ENCODE measurements around the gene NAALADL2.

DNA sequence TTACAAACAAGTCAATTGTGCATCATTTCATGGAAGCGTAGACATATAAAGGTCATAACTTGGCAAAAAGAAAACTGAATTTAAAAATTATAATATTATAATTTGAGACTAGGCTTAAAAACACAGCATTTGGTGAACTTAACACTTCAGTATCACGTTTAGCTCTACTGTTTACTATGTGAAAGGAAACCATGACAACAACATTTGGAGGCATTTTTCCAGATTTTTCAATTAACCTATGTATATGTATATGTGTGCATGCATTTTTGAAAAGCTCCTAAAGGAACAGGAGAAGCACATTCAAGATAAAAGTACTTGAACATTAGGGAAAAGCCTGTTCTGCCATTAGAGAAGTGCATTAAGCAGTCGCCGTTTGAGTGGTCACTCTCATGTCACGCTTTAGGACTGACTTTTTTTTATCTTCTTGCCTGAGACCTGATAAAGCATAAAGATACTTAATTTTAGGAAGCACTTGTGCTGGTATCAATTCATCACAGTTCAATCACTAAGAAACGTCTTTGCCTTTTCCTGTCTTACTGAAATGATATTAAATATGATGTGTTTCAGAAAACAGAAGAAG lies 156.0 kb downstream of the NAALADL2 start:
- TF ChIP-seq, protein P1, sequence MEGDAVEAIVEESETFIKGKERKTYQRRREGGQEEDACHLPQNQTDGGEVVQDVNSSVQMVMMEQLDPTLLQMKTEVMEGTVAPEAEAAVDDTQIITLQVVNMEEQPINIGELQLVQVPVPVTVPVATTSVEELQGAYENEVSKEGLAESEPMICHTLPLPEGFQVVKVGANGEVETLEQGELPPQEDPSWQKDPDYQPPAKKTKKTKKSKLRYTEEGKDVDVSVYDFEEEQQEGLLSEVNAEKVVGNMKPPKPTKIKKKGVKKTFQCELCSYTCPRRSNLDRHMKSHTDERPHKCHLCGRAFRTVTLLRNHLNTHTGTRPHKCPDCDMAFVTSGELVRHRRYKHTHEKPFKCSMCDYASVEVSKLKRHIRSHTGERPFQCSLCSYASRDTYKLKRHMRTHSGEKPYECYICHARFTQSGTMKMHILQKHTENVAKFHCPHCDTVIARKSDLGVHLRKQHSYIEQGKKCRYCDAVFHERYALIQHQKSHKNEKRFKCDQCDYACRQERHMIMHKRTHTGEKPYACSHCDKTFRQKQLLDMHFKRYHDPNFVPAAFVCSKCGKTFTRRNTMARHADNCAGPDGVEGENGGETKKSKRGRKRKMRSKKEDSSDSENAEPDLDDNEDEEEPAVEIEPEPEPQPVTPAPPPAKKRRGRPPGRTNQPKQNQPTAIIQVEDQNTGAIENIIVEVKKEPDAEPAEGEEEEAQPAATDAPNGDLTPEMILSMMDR (IDR thresholded peaks at IDR 0.05) = no peak
- no peak for TF ChIP-seq POLR2A (IDR thresholded peaks at IDR 0.05)

All from uterus (tissue), 2 donors.